Stimulated activated CD8-positive, alpha-beta memory T cell treated with anti-CD3 and anti-CD28 coated beads, Interleukin-7, amount 100 ng/mL, for 24 hours (primary cell): ENCODE data around the gene CASTOR2.
A peak's percentile ranks its signal among the peaks of the same experiment; 100 is the strongest.
"Not testable (repeated sequence)": the region's sequence is repeated elsewhere in the genome, so short reads cannot be mapped to it uniquely, and the experiment has no call there.

ENCODE experiments used
- DNase-seq: peaks from one replicate; pipeline ENCODE4 v3.0.0-alpha.2; 2020; ENCODE audit warnings: low read depth

The CASTOR2 gene

DNA sequence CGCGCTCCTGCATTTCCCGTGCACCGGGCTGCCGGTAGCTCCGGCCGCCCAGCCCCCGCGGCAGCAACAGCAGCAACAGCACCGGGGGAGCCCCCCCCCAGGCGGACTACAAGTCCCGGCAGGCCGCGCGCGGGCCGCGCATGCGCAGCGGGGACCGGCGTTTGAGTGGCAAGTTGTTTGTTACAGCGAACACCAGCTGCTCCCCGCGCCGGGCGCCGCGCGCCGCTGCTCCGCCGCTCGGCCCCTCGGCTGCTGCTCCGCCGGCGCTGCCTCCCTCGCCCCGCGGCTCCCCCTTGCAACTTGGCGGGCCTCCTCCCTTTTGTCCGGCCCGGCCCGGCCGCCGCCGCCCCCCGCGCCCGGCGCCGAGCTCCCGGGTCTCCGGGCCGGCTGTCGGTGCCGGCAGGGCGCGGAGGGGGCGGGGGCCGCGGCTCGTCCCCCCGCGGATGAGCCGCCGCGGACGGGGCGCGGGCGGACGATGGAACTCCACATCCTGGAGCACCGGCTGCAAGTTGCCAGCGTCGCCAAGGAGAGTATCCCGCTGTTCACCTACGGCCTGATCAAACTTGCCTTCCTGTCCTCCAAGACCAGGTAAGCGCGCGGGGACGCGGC lies at the start of gene CASTOR2:
Gene CASTOR2, plus strand, starts transcription at position 195 of the 609 bp plus-strand sequence. Its CDS starts 281 bp downstream, at position 476.
- peak; percentile 12 for DNase-seq

- not testable (repeated sequence) for DNase-seq
Measured at GRCh38 chr7:74922321-74922890, 42.1 kb upstream of the CASTOR2 start.

DNA sequence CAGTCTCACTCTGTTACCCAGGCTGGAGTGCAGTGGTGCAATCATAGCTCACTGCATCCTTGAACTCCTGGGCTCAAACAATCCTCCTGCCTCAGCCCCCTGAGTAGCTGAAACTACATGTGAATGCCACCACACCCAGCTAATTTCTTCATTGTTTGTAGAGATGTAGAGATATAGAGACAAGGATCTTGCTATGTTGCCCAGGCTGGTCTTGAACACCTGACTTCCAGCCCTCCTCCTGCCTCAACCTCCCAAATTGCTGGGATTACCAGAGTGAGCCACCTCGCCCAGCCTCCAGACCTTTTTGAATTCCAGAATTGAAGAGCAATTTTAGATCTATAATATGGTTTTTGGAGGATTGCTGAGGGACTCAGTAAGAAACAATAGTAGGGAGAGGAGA lies 40.9 kb upstream of the CASTOR2 start:
- not testable (repeated sequence) for DNase-seq

- DNase-seq, result not testable (repeated sequence)
Measured at GRCh38 chr7:74926968-74927367, 37.5 kb upstream of the CASTOR2 start.

GRCh38 chr7:74931563-74932328 lies 32.8 kb upstream of the CASTOR2 start:
- not testable (repeated sequence) for DNase-seq

DNA sequence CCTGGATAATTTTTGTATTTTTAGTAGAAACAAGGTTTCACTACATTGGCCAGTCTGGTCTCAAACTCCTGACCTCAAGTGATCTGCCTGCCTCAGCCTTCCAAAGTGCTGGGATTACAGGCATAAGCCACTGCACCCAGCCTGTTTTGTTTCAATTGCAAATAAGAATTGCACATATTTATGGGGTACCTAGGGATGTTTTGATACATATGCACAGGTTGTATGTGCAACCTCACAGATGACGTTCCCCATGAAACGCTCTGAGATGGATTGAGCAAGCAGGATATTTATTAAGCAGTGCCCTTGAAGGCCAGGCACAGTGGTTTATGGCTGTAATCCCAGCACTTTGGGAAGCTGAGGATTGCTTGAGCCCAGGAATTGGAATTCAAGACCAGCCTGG lies 25.1 kb upstream of the CASTOR2 start:
- not testable (repeated sequence) for DNase-seq

- DNase-seq, result not testable (repeated sequence)
Measured at GRCh38 chr7:74941302-74942069, 23.0 kb upstream of the CASTOR2 start.

GRCh38 chr7:74943923-74944322 lies 20.6 kb upstream of the CASTOR2 start:
- not testable (repeated sequence) for DNase-seq

DNA sequence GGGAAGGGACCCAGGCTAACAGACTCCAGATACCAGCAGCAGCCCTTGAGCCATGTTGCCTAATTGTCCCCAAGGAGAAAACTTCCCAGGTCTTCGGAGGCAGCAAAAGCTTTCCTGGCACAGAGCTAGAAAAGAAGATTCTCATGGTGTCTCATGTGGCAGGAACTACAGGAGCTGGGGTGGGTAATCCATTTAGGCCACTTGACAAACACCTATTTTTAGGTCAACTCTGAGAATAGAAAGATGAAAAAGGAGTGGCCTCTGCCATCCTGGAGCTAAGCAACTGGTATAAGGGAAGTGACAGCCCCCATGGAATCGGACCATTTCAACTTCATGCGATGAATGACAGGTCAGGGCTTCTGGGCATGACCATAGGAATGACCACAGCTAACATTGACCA lies 16.8 kb upstream of the CASTOR2 start:
- not testable (repeated sequence) for DNase-seq

DNA sequence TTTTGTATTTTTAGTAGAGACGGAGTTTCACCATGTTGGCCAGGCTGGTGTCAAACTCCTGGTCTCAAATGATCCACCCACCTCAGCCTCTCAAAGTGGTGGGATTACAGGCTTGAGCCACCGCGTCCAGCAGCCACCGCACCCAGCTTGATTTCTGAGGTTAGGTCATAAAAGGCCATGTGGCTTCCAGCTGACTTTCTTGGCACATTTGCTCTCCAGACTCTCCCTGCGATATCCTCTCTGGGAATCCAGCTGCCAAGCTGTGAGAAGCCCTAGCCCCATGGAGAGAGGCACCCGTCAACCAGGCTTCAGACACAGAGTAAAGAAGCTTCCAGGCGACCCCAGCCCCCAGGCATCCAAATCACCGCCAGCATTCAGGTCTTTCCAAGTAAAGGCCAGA lies 10.7 kb upstream of the CASTOR2 start:
- not testable (repeated sequence) for DNase-seq

DNA sequence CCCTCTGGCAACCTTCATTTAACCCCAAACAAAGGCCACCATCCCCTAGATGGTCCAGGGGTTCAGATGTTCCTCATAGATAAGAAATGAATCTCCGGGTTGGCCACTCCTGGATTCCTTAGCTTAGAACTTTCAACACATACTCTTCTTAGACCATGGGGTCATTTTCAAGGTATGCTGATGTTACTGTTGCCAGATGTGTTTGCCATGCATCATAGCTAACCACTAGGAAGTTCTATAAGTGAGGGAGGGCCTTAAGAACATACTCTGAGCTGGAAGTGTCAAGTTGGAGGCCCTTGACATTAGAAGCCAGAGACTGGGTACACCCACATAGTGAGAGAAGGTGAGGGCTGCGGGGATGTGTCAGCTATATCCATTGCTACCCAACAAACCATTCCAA lies 6.2 kb upstream of the CASTOR2 start:
- DNase-seq, result not testable (repeated sequence)

- DNase-seq, result not testable (repeated sequence)
Measured at GRCh38 chr7:74963704-74964510, 598 bp upstream of the CASTOR2 start.

DNA sequence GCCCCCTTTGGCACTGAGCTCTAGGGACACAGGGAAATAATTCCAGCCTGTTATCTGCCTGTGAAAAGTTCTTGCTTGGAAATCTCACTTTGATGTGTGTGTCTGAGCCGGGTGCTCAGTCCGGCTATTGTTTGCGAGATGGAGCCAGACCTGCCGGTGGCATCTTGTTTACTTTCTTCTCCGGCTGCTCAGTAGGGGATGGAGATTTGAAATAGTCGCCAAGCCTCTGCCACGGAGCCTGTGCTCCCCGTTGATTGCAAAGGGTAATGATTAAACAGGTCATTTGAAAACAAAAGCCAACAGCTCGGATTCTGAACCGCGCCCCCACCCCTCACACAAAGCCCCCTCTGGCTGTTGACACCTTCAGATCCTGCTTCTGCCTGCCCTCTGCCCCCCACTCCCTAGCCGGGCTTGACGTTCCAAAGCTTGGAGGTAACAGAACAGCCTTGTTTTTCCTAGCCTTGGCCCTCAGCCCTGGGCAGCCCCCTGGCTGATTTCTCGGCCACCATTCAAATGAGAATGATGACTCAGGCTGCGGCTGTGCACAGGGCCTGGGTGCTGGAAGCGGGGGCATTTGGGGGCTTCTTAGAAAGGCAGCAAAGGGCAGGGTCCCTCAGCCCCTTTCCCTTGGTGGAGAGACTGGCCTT lies 1.8 kb downstream of the CASTOR2 start:
- DNase-seq, result not testable (repeated sequence)

DNA sequence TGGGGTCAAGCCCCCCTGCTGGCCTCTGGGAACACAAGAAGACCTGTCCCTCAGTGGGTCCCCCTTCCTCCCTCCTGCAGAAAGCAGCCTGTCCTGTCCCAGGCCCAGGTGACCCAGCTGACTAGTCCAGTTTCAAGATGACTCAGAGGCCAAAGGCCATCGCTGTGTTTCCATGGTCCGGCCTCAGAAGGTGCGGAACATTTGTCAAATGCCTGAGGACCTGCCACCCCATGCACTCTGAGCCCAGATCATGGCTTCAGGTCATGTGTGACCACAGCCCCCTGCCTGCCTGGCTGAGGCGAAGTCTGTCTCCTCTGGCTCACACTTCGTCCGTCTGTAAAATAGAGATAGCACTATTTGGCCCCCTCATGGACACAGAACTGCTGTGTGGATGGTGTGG lies 2.4 kb downstream of the CASTOR2 start:
- DNase-seq, result not testable (repeated sequence)

DNA sequence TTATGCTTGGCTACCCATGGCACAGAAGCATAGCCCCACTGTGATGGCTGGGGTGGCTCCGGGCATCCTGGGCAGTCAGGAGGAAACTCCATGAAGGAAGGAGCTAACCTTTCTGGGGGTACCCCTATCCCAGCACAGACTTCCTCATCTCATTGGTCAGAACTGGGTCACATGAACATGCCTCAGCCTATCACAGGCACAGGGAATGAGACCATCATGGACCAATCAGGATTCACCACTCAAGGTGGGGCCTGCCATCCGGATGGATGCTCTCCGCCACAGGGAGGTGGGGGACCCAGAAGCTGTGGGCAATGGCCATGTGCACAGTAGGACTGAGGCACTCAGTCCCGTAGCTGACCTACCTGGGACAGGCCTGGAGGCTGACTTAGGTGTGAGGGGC lies 6.9 kb downstream of the CASTOR2 start:
- DNase-seq, result not testable (repeated sequence)

- DNase-seq, result not testable (repeated sequence)
Measured at GRCh38 chr7:74972377-74972776, 7.9 kb downstream of the CASTOR2 start.

DNA sequence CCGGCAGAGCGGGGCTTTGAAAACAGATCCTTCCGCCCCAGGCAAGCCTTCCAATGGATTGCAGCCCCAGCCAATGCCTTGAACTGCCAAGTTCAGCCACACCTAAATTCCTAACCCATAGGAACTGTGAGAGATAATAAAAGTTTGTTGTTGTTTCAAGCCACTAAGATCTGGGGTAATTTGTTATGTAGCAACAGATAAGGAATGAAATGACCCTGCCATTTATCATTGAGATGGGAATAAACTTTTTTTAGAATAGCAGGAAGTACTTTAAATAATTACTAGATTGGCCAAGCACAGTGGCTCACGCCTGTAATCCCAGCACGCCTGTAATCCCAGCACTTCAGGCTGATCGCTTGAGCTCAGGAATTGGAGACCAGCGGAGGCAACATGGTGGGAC lies 11.5 kb downstream of the CASTOR2 start:
- DNase-seq, result not testable (repeated sequence)

GRCh38 chr7:74977523-74977922 lies 13.0 kb downstream of the CASTOR2 start:
- not testable (repeated sequence) for DNase-seq

GRCh38 chr7:74988436-74988835 lies 23.9 kb downstream of the CASTOR2 start:
- not testable (repeated sequence) for DNase-seq

DNA sequence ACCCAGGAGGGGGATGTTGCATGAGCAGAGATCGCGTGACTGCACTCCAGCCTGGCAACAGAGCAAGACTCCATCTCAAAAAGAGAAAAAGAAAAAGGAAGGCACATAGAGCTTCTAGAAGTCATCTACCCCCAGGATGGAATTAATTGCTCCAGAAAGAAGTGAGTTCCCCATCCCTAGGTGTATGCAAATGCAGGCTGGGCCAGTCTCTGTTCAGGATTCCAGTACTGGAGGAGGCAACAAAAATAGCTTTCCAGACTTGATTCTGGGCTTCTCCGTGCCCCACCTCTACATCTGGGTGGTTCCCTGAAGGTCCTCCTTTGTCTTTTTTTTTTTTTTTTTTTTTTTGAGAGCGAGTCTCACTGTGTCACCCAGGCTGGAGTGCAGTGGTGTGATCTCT lies 28.6 kb downstream of the CASTOR2 start:
- no peak for DNase-seq
